VCaP (cell line): ENCODE results near the gene INTS11.

Experiments used
- H3K27ac ChIP-seq: fragments of 450-650 bp; 2 replicates; pipeline ENCODE4 v1.5.1; 2017
- CTCF ChIP-seq: fragments of 450-650 bp; conservative IDR thresholded peaks from 2 replicates; pipeline ENCODE4 v1.5.1; 2017; ENCODE audit warnings: mild to moderate bottlenecking, moderate library complexity

Gene INTS11

GRCh38 chr1:1355416-1355815, 31.0 kb upstream of the INTS11 start:
- no peak overlapping the region for H3K27ac ChIP-seq
- TF ChIP-seq CTCF: no peak

GRCh38 chr1:1354271-1355247, 30.1 kb upstream of the INTS11 start:
- H3K27ac ChIP-seq: peak overlapping the region; percentile 64
- TF ChIP-seq CTCF: no peak

- TF ChIP-seq CTCF: no peak
- H3K27ac ChIP-seq: peak overlapping the region; percentile 64
These were observed 29.1 kb upstream of the INTS11 start for GRCh38 chr1:1353389-1354151.

GRCh38 chr1:1352786-1353388, 28.4 kb upstream of the INTS11 start:
- TF ChIP-seq CTCF: no peak
- H3K27ac ChIP-seq: peak overlapping the region; percentile 64

- H3K27ac ChIP-seq: peak overlapping the region; percentile 32; the same call in 1 of the 2 replicates
- TF ChIP-seq CTCF: no peak
These were observed 27.3 kb upstream of the INTS11 start for GRCh38 chr1:1351511-1352427.

GRCh38 chr1:1349256-1350012, 25.0 kb upstream of the INTS11 start, which contains the start of gene DVL1:
TSS of gene DVL1 (minus strand) at chr1:1349418. CDS start at chr1:1349065, 353 bp downstream.
- peak within 1 kb of the TSS; percentile 93 for H3K27ac ChIP-seq
- TF ChIP-seq CTCF: peak; percentile 76
